Islet precursor cell (in vitro differentiated cells): ENCODE data around the gene HCFC1R1.

Experiments
- DNase-seq: peaks from one replicate; pipeline ENCODE4 v3.0.0-alpha.2; 2018

HCFC1R1 gene

GRCh38 chr16:3035289-3035971 is 11.7 kb upstream of the HCFC1R1 start:
- no peak for DNase-seq

- DNase-seq, result no peak
These were observed 8.9 kb upstream of the HCFC1R1 start for GRCh38 chr16:3032624-3033023.

- peak; percentile 54 for DNase-seq
These were observed 6.8 kb upstream of the HCFC1R1 start for GRCh38 chr16:3030222-3031212.

GRCh38 chr16:3029491-3030221 is 5.9 kb upstream of the HCFC1R1 start:
- no peak for DNase-seq

- DNase-seq, result no peak
These were observed 5.1 kb upstream of the HCFC1R1 start for GRCh38 chr16:3028716-3029319.

GRCh38 chr16:3027983-3028715 is 4.4 kb upstream of the HCFC1R1 start:
- peak; percentile 97 for DNase-seq

GRCh38 chr16:3027489-3027795 is 3.7 kb upstream of the HCFC1R1 start:
- no peak for DNase-seq

- no peak for DNase-seq
These were observed 3.1 kb upstream of the HCFC1R1 start for GRCh38 chr16:3026609-3027488.

GRCh38 chr16:3026003-3026378 is 2.2 kb upstream of the HCFC1R1 start:
- no peak for DNase-seq

- no peak for DNase-seq
These were observed 1.6 kb upstream of the HCFC1R1 start for GRCh38 chr16:3025032-3026002.

- DNase-seq, result no peak
These were observed 400 bp downstream of the HCFC1R1 start for GRCh38 chr16:3023415-3023668.

- DNase-seq, result no peak
These were observed 893 bp downstream of the HCFC1R1 start for GRCh38 chr16:3022684-3023414.

GRCh38 chr16:3022208-3022683 is 1.5 kb downstream of the HCFC1R1 start:
- peak; percentile 97 for DNase-seq

GRCh38 chr16:3021449-3022207 is 2.1 kb downstream of the HCFC1R1 start:
- DNase-seq, result peak; percentile 92

- DNase-seq, result peak; percentile 99
These were observed 2.9 kb downstream of the HCFC1R1 start for GRCh38 chr16:3020604-3021448.

GRCh38 chr16:3020247-3020603 is 3.5 kb downstream of the HCFC1R1 start, which contains the start of gene TNFRSF12A:
TSS of gene TNFRSF12A (plus strand) at chr16:3020368. CDS start at chr16:3020398, 30 bp downstream.
- DNase-seq, result peak; percentile 91

GRCh38 chr16:3019594-3020246 is 4.0 kb downstream of the HCFC1R1 start:
- no peak for DNase-seq
